Calu3 (cell line): Measurements from ENCODE around the gene STT3A. TPM values are rescaled to one million over a fixed set of nuclear protein-coding genes. Genes with fewer than 3 reads are reported as not detected.

ENCODE experiments used
- BruUV-seq: library from RNA; stranded (reverse); fragments of 400-500 nt; replicated peaks from 2 replicates; lab custom pipeline; 2021; lab: Mats Ljungman, UMichigan
- CTCF ChIA-PET: fragments of 300-600 bp; sonication (Branson Sonifier 250); formaldehyde crosslinking; loops from one replicate; lab custom pipeline; 2022; ENCODE audit warnings: antibody characterized with exemption; lab: Charles Lee
- DNase-seq: peaks from one replicate; pipeline ENCODE4 v3.0.0; 2022
- H3K27ac Mint-ChIP-seq: one replicate; pipeline ENCODE4 v1.8.0; 2022; ENCODE audit warnings: mixed read lengths; ENCODE audit not compliant: unreplicated experiment
- H3K27me3 Mint-ChIP-seq: one replicate; pipeline ENCODE4 v1.8.0; 2022; ENCODE audit warnings: mixed read lengths; ENCODE audit not compliant: unreplicated experiment
- H3K36me3 Mint-ChIP-seq: one replicate; pipeline ENCODE4 v1.8.0; 2022; ENCODE audit warnings: mild to moderate bottlenecking, moderate library complexity, mixed read lengths; ENCODE audit not compliant: insufficient read depth, unreplicated experiment
- H3K4me1 Mint-ChIP-seq: one replicate; pipeline ENCODE4 v1.8.0; 2022; ENCODE audit warnings: mild to moderate bottlenecking, low read depth, mixed read lengths; ENCODE audit not compliant: unreplicated experiment
- H3K4me3 Mint-ChIP-seq: one replicate; pipeline ENCODE4 v1.8.0; 2022; ENCODE audit warnings: mild to moderate bottlenecking, low read depth, moderate library complexity, mixed read lengths; ENCODE audit not compliant: unreplicated experiment
- H3K9me3 Mint-ChIP-seq: one replicate; pipeline ENCODE4 v1.8.0; 2022; ENCODE audit warnings: low read depth, mixed read lengths; ENCODE audit not compliant: unreplicated experiment
- intact Hi-C: fragments of 100-400 bp; cut with micrococcal nuclease; formaldehyde crosslinking; loops from one replicate; pipeline ENCODE4 v1.10.0; 2022; ENCODE audit not compliant: unreplicated experiment
- total RNA-seq: library from RNA; stranded (reverse); gene quantifications from 2 replicates; pipeline ENCODE4 v1.2.3, GENCODE V29; 2022
- TF ChIP-seq, protein P1 (sequence below): fragments of 200-600 bp; IDR thresholded peaks from one replicate; pipeline ENCODE4 v1.8.0; 2022; ENCODE audit warnings: antibody characterized with exemption; ENCODE audit not compliant: unreplicated experiment

Gene STT3A
- total RNA-seq, 1 experiment from 2014 or later: 168 TPM

GRCh38 chr11:125579811-125580210 is 12.8 kb upstream of the STT3A start:
- peaks cover 12% of the 10 kb centered on the region for H3K36me3 Mint-ChIP-seq
- no TSS peak for BruUV-seq
- H3K4me1 Mint-ChIP-seq: no peaks in the 10 kb centered on the region
- no peak overlapping the region for H3K27ac Mint-ChIP-seq
- no peak overlapping the region for H3K4me3 Mint-ChIP-seq
- CTCF ChIA-PET: no interaction called here
- intact Hi-C loops: no loop called here
- no peaks in the 10 kb centered on the region for H3K9me3 Mint-ChIP-seq
- no peaks in the 10 kb centered on the region for H3K27me3 Mint-ChIP-seq
- DNase-seq: no peak
- TF ChIP-seq, protein P1, sequence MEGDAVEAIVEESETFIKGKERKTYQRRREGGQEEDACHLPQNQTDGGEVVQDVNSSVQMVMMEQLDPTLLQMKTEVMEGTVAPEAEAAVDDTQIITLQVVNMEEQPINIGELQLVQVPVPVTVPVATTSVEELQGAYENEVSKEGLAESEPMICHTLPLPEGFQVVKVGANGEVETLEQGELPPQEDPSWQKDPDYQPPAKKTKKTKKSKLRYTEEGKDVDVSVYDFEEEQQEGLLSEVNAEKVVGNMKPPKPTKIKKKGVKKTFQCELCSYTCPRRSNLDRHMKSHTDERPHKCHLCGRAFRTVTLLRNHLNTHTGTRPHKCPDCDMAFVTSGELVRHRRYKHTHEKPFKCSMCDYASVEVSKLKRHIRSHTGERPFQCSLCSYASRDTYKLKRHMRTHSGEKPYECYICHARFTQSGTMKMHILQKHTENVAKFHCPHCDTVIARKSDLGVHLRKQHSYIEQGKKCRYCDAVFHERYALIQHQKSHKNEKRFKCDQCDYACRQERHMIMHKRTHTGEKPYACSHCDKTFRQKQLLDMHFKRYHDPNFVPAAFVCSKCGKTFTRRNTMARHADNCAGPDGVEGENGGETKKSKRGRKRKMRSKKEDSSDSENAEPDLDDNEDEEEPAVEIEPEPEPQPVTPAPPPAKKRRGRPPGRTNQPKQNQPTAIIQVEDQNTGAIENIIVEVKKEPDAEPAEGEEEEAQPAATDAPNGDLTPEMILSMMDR: no peak

DNA sequence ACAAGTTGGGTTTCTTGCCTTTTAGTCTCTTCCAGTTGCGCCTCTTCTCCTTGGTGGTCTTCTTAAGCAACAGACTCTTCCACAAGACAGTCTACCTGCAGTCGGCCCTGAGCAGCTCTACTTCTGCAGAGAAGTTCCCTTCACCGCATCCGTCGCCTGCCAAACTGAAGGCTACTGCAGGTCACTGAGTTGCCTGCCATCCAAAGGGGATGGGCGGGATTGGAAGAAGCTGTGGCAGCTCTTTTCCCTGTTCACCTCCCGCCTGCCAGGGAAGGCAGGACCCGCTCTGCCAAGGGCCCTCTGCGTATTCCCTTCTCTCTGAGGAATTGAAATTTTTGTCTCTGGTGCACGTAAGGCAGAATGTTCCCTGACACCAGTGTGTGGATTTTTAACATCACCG is 9.2 kb upstream of the STT3A start:
- no peak overlapping the region for H3K4me3 Mint-ChIP-seq
- CTCF ChIA-PET: no interaction called here
- H3K27ac Mint-ChIP-seq: no peak overlapping the region
- H3K36me3 Mint-ChIP-seq: peaks cover 12% of the 10 kb centered on the region
- H3K27me3 Mint-ChIP-seq: no peaks in the 10 kb centered on the region
- intact Hi-C loops: no loop called here
- DNase-seq: no peak
- H3K4me1 Mint-ChIP-seq: peaks cover 7% of the 10 kb centered on the region
- no peaks in the 10 kb centered on the region for H3K9me3 Mint-ChIP-seq
- TF ChIP-seq, protein P1: no peak
- no TSS peak for BruUV-seq

- Mint-ChIP-seq H3K36me3 (peaks cover 12% of the 10 kb centered on the region), H3K9me3 (no peaks in the 10 kb centered on the region), H3K27me3 (no peaks in the 10 kb centered on the region), H3K4me3 (no peak overlapping the region), H3K27ac (no peak overlapping the region), H3K4me1 (peaks cover 9% of the 10 kb centered on the region)
- TF ChIP-seq, protein P1: no peak
- no TSS peak for BruUV-seq
- CTCF ChIA-PET: no interaction called here
- no peak for DNase-seq
- intact Hi-C loops: no loop called here
These were observed 7.2 kb upstream of the STT3A start for GRCh38 chr11:125585487-125585886.

- H3K36me3 Mint-ChIP-seq: peaks cover 17% of the 10 kb centered on the region
- no peak overlapping the region for H3K4me3 Mint-ChIP-seq
These were observed 6.0 kb upstream of the STT3A start for GRCh38 chr11:125586623-125587022.

More at GRCh38 chr11:125586623-125587022, 6.0 kb upstream of the STT3A start:
- DNase-seq: no peak
- Mint-ChIP-seq H3K9me3 (no peaks in the 10 kb centered on the region), H3K4me1 (peaks cover 9% of the 10 kb centered on the region), H3K27me3 (no peaks in the 10 kb centered on the region), H3K27ac (no peak overlapping the region)
- CTCF ChIA-PET: no interaction called here
- TF ChIP-seq, protein P1: no peak
- intact Hi-C loops: no loop called here
- no TSS peak for BruUV-seq
